ENCODE results near the gene ASIC1.

DNA sequence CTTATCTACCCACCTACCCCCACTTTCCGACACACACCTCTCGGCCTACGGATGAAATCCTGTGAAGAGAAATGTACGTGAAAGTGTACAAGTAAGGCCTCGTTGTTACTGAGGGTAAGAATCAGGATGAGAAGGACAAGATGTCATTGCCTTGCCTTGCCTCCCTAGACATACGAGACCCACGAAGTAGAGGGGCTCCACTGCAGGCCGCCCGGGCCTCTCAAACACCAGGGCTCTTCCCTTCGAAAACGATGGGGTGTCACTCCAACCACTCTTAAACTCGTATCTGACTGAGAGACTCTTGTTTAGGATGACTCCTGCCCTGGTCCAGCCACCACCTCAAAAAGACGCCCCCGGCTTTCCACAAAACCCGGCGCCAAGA lies 32.6 kb upstream of the ASIC1 start:
- no peak for TF ChIP-seq CTCF (IDR thresholded peaks at IDR 0.05)
- TF ChIP-seq POLR2A (IDR thresholded peaks at IDR 0.05), result no peak

All from adrenal gland (tissue), 5 donors.